ENCODE data around the gene SLC1A3. TPM values are rescaled to one million over a fixed set of nuclear protein-coding genes. Genes with fewer than 3 reads are reported as not detected.

SLC1A3 gene
- total RNA-seq, 1 donor from 2014 or later = 1.6 TPM

GRCh38 chr5:36735891-36736290, 129.5 kb downstream of the SLC1A3 start:
- Mint-ChIP-seq H3K27ac (ENCODE audit: unreplicated experiment) (no peak overlapping the region), H3K4me3 (ENCODE audit: unreplicated experiment) (no peak overlapping the region), H3K9me3 (ENCODE audit: unreplicated experiment) (peaks cover 7% of the 10 kb centered on the region), H3K27me3 (ENCODE audit: unreplicated experiment) (peaks cover 6% of the 10 kb centered on the region), H3K4me1 (ENCODE audit: low read depth, unreplicated experiment) (peaks cover 25% of the 10 kb centered on the region), H3K36me3 (ENCODE audit: unreplicated experiment) (no peaks in the 10 kb centered on the region)
- TF ChIP-seq CTCF (IDR thresholded peaks at IDR 0.05; ENCODE audit: partially characterized antibody, unreplicated experiment) = no peak
- DNase-seq = no peak
